HG02938 (cell line): Measurements from ENCODE around the gene FRMPD4.

ENCODE experiments used
- ATAC-seq: cut with Tn5 transposase; IDR thresholded peaks from one replicate; pipeline ENCODE4 v1.9.1; 2021; ENCODE audit warnings: mild to moderate bottlenecking, moderate library complexity; ENCODE audit not compliant: unreplicated experiment

The FRMPD4 gene

DNA sequence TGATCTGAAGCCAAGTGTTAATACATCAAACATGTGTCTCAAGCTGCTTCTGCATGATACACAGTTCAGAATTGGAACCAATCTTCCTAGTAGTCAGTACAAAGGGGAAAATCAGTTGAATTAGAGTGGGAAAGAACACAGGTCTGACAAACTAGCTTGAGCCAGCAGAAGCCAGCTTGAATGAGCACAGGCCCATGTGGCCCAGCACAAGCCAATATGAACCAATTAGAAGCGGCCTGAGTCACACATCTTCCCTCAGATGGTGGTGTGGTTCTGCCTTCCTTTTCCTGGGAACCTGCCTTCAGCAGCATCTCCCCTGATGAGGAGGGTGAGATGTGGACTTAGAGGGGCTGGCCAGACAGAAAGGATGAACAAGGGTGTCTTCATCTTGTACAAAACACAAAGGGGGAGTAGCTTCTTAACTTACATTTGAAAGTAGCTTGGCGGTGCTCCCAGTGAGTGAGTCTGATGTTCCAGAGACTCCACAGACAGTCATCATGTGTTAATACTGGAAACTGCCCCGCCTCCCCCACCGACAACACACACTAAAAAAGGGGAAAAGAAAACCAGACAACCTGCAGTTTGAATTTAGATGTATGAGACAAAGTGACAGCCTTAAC, 72.0 kb downstream of the FRMPD4 start:
- no peak for ATAC-seq

DNA sequence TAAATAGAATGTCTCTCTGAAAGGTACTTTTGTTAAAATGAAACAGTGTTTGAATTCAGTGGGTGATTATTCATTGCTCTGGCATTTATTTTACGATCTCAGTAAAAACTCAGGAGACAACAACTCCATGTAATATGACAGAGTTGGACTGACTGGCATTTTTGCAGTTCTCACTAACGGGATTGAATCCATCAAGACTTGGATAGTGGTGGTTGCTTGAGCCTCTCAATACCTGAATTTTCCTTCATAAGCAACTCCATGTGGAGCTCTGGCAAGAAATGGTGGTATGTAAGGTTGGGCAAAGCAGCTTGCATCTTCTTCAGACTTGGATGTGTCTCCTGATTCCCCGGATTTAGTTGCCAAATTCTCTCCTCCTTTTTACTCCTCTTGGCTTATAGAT, 72.7 kb downstream of the FRMPD4 start:
- no peak for ATAC-seq

DNA sequence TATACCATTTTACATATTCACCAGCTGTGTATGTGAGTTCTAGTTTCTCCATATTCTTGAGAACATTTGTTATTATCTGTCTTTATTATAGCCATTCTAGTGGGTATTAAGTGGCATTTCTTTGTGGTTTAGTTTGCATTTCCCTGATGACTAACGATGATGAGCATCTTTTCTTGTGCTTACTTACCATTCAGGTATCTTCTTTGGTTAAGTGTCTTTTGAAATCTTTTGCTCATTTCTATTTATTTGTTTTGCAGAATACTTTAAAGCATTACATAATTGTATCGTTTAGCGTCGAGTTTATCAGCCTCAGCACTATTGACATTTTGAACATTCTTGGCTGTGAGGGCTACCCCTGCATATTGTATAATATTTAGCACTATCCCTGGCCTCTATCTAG, 85.4 kb downstream of the FRMPD4 start:
- no peak for ATAC-seq

DNA sequence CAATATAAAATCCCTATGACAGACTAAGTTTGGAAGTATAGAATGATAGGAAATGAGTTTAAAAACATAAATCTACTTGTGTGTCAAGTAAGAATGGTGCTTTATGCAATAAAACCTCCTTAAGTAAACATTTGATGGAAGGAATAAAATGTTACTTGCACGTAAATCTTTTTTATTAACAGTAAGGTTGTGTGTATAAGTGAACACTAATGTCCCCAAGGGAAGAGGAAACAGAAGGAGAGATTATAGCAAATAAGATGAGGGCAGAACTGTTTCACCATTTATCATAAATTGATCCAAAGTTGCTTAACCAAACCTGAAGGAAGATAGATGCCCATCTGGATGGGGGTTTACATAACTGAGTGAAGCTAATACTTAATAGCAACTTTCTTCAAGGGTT, 86.8 kb downstream of the FRMPD4 start:
- ATAC-seq: no peak

DNA sequence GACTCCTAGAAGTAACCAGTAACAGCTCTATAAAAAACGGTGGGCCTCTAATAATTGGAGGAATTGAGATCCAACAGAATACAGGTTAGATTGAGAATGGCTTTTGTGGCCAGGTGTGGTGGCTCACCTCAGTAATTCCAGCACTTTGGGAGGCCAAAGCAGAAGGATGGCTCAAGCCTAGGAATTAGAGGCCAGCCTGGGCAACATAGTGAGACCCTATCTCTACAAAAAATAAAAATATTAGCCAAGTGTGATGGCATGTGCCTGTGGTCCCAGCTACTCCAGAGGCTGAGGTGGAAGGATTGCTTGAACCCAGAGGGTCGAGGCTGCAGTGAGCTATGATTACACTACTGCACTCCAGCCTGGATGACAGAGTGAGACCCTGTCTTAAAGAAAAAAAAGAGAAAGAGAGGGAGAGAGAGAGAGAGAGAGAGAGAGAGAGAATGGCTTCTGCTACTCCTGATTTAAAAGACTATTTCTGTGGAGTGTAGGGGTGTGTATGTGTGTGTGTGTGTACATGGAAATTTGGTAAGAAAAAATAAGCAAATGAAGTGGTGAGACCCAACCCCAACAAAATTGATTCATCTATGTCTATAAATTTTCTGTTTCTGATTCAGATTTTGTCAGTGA, 89.3 kb downstream of the FRMPD4 start:
- no peak for ATAC-seq

DNA sequence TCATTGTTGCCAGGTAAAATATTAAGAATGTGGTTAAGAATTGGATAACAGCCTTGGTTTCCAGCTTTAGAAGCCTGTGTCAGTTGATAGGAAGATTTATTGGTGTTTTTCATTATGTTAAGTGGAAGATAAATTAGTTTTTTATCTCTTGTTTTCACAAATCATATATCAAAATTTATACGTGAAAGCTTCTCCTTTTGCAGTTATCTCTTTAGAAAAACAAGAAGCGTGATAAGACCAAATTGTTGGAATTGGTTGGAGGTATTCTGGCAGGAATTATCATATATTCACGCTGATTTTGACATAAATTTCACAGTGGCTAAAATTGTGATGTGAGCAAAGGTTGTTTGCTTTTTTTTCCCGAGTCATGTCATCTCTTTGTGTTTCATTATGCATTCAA, 90.6 kb downstream of the FRMPD4 start:
- no peak for ATAC-seq

DNA sequence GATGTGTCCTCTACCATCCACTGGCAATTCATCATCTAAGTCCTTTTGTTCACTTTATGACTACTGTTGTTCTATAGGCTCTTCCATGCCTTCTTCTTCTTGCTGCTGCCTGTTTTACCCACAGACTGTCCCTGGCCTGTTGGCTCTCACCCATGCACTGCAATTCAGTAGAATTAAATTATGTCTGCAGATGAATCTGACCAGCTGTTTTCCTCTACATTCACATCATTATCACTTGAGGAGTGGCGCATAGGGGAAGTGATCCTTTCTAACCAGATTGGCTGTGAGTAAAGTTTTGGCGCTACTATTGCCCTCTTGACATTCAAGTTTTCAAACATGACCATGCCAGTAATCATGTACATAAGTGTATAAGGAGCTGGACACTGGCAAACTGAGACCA, 91.7 kb downstream of the FRMPD4 start:
- no peak for ATAC-seq

DNA sequence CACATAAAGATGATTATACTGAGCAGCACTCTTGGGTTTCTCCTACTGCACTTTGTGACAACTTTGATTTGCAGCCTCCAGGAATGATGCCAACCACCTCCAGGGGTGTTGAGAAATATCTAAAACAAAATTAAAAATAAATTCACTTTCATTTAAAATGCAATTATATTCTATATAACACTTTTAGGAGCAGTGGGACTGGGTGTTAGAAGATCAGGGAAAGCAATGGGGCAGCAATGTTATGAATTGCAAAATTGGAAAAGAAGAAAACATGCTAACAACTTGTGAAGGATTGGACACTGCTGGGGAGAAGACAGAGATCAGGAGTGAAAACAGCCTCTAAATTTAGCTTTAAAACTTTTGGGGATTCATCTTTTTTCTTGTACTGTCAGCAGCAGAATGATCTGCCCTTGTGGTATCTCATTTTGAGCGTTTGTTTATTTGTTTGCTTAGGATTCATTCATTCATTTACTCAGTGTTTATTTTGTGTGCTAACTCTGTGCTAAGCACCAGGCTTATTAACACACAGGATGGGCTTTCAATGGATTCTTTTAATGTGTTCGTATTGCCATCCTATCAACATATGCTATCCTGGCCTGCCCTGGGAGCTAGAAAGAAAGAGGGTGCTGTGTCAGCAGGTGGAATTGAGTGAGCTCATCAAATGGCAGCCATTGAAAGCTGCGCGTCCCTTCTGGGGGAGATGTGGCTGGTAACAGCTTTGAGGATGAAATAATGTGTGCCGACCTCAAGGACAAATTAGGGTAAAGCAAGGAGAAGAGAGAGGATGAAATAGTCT, 96.5 kb downstream of the FRMPD4 start:
- ATAC-seq: no peak

DNA sequence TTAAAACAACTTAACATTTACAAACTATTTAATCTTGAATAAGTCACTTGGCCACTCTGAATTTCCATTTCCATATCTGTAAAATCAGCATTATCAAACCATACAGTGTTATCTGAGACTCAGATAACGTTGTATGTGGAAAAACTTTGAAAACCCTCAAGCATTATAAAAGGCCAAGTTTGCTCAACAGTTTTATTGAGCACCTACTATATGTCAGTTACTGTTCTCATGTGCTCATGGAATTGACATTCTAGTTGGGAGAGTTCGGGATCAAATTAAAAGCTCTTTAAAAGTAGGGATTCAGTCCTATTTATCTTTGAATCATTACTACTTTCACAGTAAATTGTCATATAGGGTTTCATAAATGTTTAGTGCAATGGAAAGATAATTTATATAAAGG, 97.9 kb downstream of the FRMPD4 start:
- no peak for ATAC-seq

DNA sequence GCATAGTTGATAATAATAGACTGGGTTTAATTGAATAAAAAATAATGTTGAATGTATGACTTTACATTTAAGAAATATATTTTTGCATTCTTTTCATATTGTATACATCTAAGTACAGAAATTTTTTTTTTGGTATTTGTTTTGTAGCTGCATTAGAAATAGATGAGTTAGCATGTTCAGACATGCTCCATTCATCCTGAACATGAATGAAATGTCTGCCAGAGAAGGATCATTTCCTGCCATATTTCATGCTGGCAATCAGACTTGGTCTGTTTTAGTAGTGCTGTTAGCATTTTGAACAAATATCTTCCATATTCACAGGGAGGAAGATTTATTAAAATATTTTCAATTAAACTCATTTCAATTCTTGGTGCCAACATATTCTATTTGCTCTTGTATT, 98.9 kb downstream of the FRMPD4 start:
- no peak for ATAC-seq

DNA sequence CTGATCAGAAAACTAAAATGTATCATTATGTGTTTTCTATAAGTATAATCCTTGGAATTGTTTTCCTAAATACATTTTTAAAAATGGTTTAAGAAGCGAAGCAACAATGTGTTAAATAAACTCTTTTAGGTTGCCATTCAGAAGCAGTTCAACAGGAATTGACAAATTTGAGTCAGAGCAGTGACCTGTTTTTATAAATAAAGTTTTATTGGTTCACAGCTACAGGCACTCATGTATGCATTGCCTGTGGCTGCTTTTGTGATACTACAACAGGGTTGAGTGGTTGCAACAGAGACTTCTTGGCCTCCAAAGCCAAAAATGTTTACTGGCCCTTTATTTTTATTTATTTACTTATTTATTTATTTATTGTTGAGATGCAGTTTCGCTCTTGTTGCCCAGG, 99.5 kb downstream of the FRMPD4 start:
- ATAC-seq: no peak

DNA sequence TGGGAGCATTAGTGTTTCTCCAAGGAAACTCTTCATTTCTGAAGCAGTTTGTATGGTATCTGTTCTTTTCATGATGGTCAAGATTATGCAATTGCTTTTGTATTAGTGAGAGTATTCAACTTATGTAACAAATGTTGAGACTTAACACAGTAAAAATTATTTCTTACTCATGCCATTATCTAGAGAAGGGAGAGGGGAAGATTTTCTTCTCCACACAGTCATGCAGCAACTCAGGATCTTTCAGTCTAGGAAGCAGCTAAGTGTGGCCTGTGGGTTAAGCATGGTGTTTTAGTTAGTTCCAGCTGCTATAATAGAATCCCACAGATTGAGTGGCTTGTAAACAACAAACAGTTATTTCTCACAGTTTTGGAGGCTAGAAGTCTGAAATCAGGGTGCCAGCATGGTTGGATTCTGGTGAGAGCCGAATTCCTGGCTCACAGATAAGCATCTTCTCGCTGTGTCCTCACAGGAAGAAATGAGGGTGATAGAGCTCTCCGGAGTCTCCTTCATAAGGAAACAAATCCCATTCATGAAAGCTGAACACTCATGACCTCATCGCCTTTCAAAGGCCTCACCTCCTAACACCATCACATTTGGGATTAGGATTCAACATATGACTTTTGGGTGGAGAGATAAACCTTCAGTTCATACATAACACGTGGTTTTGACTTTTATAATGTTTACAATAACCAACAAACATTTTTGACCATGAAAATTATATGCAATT, 101.2 kb downstream of the FRMPD4 start:
- no peak for ATAC-seq

DNA sequence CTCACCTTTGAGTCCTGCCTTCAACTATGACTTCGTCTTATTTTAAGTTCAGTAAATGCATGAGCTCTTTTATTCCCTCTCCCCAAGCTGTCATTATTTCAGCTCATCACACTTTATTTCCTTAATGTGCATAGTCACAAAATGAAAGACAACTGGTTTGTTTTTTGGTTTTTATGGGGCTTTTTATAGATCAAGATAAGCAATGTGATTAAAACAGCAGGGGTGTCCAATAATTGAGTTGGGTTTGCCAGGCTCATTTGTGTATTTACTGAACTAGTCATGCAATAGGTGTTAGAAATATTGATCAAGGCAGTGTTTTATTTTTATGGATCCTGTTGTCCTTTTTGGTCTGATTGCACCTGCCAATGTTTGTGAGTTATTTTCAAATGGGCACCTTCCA, 102.2 kb downstream of the FRMPD4 start:
- no peak for ATAC-seq

DNA sequence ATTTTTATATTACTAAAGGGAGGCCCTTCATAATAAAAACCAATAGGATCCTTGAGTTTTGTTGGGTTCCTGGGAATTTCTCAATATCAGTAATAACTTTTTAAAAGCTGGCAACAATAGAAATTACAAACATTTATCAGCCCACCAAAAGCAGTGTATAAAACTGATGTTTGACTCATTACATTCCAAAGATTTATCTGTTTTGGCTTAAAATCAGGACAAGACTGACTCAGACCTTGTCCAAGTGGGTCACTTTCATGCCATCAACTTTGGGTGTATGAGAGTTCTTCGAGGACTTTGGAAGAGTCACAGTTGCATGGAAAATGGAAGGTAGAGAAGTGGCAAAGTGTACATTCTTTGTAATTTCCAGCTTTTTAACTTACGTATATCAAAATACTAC, 102.8 kb downstream of the FRMPD4 start:
- ATAC-seq: no peak

DNA sequence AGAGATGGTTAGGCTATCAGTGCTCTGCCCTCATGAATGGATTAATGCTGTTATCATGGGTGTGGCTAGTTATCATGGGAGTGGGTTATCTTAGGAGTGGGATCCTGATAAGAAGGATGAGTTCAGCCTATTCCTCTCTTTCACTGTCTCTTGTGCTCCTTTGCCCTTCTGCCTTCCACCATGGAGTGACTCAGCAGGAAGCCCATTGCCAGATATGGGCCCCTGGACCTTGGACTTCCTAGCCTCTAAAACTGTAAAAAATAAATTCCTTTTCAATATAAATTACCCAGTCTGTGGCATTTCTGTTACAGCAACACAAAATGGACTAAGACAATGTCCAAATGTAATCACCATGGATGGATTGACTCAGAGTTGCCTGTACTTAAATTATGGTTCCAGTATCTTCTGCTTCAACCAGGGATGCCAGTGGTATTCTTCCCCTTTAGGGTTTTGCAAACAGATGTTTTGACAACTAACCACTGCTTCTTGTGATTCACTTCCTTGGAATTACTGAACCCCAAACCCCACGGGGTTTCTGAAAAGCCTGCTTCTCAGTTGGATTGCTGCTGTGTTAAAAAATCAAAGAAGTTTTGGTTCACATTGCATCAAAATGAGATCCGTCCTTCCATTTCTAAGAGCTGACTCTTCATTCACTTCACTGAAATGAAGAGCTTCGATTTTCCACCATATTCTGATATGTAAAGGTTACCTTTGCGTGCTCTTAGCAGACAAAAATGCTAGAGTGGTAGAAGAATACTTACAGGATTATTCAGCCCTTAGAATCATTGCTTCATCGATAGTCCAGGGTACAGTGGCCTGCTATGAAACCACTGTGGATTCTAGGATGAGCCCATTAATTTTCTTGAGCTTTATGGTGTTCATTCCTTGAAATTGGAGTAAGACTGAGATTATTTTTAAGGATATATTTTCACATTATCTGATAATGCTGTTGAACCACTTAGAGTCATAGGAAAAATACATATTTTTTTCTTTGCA, 107.7 kb downstream of the FRMPD4 start:
- ATAC-seq: no peak

DNA sequence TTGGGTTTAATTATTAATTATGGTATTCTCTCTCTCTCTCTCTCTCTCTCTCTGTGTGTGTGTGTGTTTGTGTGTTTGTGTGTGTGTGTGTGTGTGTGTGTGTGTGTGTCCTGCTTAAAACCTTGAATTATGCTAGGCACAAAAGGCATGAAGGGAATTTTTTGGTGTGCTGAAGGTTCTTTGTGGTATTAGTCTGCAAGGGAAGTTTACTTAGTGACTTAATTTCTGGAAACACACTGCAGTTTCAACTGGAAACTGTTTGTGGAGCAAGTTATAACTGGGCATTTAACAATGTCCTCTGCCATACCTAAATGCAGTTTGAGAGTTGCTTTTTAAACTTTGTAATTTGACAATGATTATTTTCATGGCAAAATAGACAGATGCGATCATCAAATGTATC, 111.7 kb downstream of the FRMPD4 start:
- no peak for ATAC-seq

DNA sequence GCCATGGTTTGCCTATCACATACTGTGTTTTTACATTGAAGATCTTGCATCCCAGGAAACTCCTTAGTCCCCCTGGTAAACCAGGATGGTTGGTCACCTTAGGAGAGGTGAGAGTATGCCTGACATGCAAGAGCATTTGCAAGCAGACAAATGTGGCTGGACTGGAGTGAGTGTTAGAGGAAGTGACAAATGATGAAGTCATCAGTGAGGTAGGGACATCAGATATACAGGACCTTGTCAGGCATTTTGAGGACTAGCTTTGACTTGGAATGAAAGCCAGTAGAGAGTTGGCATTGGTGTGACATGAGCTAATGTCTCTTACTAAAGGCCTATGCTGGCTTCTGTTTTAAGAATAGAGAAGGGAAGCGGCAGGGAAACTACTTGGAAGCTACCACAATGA, 124.9 kb downstream of the FRMPD4 start:
- no peak for ATAC-seq

DNA sequence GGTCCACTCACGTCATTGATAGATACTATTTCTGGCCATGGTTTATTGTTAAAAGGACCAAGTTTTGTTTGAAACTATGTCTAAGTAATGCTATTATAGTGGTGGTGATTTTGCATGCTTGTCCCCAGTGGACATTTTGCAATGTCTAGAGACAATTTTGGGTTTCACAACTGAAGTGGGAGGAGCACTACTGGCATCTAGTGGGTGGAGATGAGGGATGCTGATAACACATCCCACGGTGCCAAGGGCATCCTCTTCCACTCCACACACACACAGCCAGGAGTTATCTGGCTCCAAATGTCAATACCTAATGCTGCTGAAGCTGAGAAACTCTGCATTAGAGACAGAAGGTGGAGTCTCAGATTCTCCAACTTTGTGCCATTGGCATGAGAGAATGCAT, 131.2 kb downstream of the FRMPD4 start:
- no peak for ATAC-seq

DNA sequence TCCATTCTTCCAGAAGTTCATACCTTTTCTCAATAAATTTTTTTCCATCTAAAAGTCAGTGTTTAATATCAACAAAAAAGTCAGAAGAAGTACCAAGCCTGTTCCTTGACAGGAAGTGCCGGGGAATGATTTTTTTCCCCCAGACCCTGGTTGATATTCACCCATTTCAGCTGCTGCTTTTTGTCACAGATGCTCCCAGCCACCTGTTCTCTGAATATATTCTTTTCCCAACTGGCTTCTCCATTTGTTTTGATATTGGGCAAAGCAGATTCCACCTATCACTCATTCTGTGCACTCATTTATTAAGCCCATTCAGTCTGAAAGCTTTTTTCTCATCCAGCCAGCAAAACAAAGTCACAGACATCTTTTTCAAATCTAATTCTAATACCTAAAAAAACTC, 139.9 kb downstream of the FRMPD4 start:
- ATAC-seq: no peak

DNA sequence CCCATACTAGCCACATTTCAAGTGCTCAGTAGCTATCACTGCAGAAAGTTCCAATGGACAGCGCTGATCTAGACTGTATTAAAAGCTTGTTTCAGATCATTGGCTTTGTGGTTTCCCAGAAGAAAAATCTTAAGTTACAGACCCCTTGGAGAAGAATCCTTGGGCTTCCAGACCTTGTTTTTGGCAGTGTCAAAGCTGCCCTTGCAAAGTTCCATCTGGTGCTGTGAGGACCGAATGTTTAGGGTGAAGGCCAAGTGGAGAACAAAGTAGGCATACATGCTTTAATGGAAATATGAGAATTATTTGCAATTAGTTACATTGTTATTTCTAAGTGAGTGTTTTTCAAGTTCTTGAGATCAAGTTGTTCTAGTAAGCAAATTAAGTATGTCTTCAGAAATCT, 144.7 kb downstream of the FRMPD4 start:
- ATAC-seq: no peak
